Neural progenitor cell (in vitro differentiated cells): ENCODE measurements around the gene GPR158. TPM values are rescaled to one million over a fixed set of nuclear protein-coding genes. Genes with fewer than 3 reads are reported as not detected.
A peak's percentile ranks its signal among the peaks of the same experiment; 100 is the strongest.

ENCODE experiments used
- DNase-seq: peaks from one replicate; pipeline ENCODE4 v3.0.0-alpha.2; 2016; ENCODE audit warnings: low spot score
- H2AFZ ChIP-seq: fragments of 200-600 bp; sonication (generic); replicated peaks from 2 replicates; pipeline ENCODE4 v1.6.1; 2016; ENCODE audit warnings: antibody characterized with exemption
- H3F3A ChIP-seq: fragments of 200-600 bp; sonication (generic); 2 replicates; pipeline ENCODE4 v1.6.1; 2016; ENCODE audit warnings: antibody characterized with exemption, low read depth
- H3K27ac ChIP-seq: fragments of 200-600 bp; sonication (generic); 2 replicates; pipeline ENCODE4 v1.5.1; 2016; ENCODE audit warnings: mild to moderate bottlenecking
- H3K27me3 ChIP-seq: fragments of 200-600 bp; sonication (generic); 2 replicates; pipeline ENCODE4 v1.6.1; 2016; ENCODE audit warnings: mild to moderate bottlenecking, moderate library complexity
- H3K36me3 ChIP-seq: fragments of 200-600 bp; sonication (generic); 2 replicates; pipeline ENCODE4 v1.5.1; 2016
- H3K4me1 ChIP-seq: fragments of 200-600 bp; sonication (generic); 2 replicates; pipeline ENCODE4 v1.6.1; 2016; ENCODE audit warnings: mixed run types
- H3K4me2 ChIP-seq: fragments of 200-600 bp; sonication (generic); 2 replicates; pipeline ENCODE4 v1.6.1; 2016
- H3K4me3 ChIP-seq: fragments of 200-600 bp; sonication (generic); 2 replicates; pipeline ENCODE4 v1.5.1; 2016
- H3K79me2 ChIP-seq: fragments of 200-600 bp; sonication (generic); 2 replicates; pipeline ENCODE4 v1.6.1; 2016; ENCODE audit warnings: low read depth
- H3K9ac ChIP-seq: fragments of 200-600 bp; sonication (generic); 2 replicates; pipeline ENCODE4 v1.6.1; 2016
- H3K9me3 ChIP-seq: fragments of 200-600 bp; sonication (generic); 2 replicates; pipeline ENCODE4 v1.5.1; 2016; ENCODE audit warnings: low read depth
- H4K20me1 ChIP-seq: fragments of 200-600 bp; sonication (generic); 2 replicates; pipeline ENCODE4 v1.6.1; 2016; ENCODE audit warnings: low read depth
- H3K27ac Mint-ChIP-seq: 3 replicates; pipeline ENCODE4 v1.8.0; 2021; ENCODE audit warnings: mixed read lengths
- H3K27me3 Mint-ChIP-seq: 2 replicates; pipeline ENCODE4 v1.8.0; 2022; ENCODE audit warnings: low read depth, mild to moderate bottlenecking, inconsistent platforms, moderate library complexity, mixed read lengths; ENCODE audit not compliant: insufficient read depth
- H3K36me3 Mint-ChIP-seq: 3 replicates; pipeline ENCODE4 v1.8.0; 2021; ENCODE audit warnings: mixed read lengths
- H3K4me1 Mint-ChIP-seq: 3 replicates; pipeline ENCODE4 v1.8.0; 2021; ENCODE audit warnings: mixed read lengths
- H3K4me3 Mint-ChIP-seq: 3 replicates; pipeline ENCODE4 v1.8.0; 2021; ENCODE audit warnings: mild to moderate bottlenecking, moderate library complexity, mixed read lengths
- H3K9me3 Mint-ChIP-seq: 3 replicates; pipeline ENCODE4 v1.8.0; 2020; ENCODE audit warnings: mixed read lengths
- EZH2 ChIP-seq: fragments of 200-600 bp; sonication (generic); IDR thresholded peaks from 2 replicates; pipeline ENCODE4 v1.6.1; 2017; ENCODE audit warnings: antibody characterized with exemption, mild to moderate bottlenecking, moderate library complexity
- EZH2phosphoT487 ChIP-seq: fragments of 200-600 bp; sonication (generic); IDR thresholded peaks from 2 replicates; pipeline ENCODE4 v1.6.1; 2017; ENCODE audit warnings: antibody characterized with exemption
- total RNA-seq: library from RNA; depleted of rRNA; stranded (reverse); fragments of >200 nt; gene quantifications from 2 replicates; pipeline ENCODE4 v1.2.3, GENCODE V29; 2015; ENCODE audit warnings: low replicate concordance
- TF ChIP-seq, protein P1 (sequence below): fragments of 200-600 bp; sonication (generic); IDR thresholded peaks from 2 replicates; pipeline ENCODE4 v1.5.1; 2017; ENCODE audit warnings: antibody characterized with exemption, mild to moderate bottlenecking

The GPR158 gene
- total RNA-seq, 1 donor from 2014 or later, result 0.39 TPM

DNA sequence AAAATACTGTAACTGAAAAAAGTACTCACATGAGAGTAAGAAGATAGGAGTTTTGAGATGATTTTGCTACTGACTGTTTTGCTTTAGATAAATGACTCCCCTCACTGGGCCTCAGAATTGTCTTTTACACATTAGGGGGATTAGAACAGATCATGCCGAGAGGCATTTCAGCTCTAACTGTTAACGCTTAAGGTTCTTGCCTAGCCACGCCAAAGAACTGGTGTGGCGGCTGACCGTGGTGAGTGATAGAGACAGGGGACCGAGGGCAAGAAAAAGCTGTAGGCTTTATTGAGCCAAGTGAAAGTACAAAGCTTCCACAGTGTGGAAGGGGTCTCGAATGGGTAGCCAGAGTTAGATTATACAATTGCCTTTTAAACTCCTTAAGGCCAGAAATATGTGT, 390.8 kb downstream of the GPR158 start:
- Histone ChIP-seq H3K9me3 (no peaks in the 10 kb centered on the region), H3K79me2 (no peaks in the 10 kb centered on the region), H3F3A (peaks cover 14% of the 10 kb centered on the region), H3K9ac (no peak overlapping the region), H3K4me3 (no peak overlapping the region), H3K27ac (no peak overlapping the region), H3K4me1 (peaks cover 22% of the 10 kb centered on the region), H2AFZ (no peak overlapping the region), H3K36me3 (no peaks in the 10 kb centered on the region), H3K4me2 (peak overlapping the region; percentile 23), H3K27me3 (no peaks in the 10 kb centered on the region), H4K20me1 (no peaks in the 10 kb centered on the region)
- no peaks in the 10 kb centered on the region for H3K9me3 Mint-ChIP-seq
- no peaks in the 10 kb centered on the region for H3K36me3 Mint-ChIP-seq
- peaks cover 7% of the 10 kb centered on the region for H3K4me1 Mint-ChIP-seq
- TF ChIP-seq, protein P1, sequence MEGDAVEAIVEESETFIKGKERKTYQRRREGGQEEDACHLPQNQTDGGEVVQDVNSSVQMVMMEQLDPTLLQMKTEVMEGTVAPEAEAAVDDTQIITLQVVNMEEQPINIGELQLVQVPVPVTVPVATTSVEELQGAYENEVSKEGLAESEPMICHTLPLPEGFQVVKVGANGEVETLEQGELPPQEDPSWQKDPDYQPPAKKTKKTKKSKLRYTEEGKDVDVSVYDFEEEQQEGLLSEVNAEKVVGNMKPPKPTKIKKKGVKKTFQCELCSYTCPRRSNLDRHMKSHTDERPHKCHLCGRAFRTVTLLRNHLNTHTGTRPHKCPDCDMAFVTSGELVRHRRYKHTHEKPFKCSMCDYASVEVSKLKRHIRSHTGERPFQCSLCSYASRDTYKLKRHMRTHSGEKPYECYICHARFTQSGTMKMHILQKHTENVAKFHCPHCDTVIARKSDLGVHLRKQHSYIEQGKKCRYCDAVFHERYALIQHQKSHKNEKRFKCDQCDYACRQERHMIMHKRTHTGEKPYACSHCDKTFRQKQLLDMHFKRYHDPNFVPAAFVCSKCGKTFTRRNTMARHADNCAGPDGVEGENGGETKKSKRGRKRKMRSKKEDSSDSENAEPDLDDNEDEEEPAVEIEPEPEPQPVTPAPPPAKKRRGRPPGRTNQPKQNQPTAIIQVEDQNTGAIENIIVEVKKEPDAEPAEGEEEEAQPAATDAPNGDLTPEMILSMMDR, result no peak
- no peak for TF ChIP-seq EZH2
- TF ChIP-seq EZH2phosphoT487, result no peak
- no peaks in the 10 kb centered on the region for H3K27me3 Mint-ChIP-seq
- peak; percentile 71 for DNase-seq
- no peak overlapping the region for H3K4me3 Mint-ChIP-seq
- H3K27ac Mint-ChIP-seq, result no peak overlapping the region

DNA sequence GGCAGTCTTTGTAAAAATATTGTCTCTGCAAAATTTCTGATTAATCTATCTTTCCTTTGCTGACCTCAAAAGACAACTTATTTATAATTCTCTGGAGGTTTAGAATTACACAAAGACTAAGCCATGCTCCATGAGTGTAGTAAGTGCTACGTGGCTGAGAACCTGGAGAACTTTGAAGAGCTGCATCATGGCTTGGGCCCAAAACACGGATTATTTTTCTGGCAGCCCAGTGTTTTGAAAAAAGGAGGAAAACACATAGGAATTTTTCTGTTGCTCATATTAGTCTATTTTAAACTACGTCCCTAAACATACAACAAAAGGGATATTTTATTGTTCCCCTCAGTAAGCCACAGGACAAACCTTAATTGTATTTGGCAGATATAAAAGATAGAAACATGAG, 398.5 kb downstream of the GPR158 start:
- Histone ChIP-seq H3K27ac (no peak overlapping the region), H3K79me2 (no peaks in the 10 kb centered on the region), H2AFZ (no peak overlapping the region), H3K4me1 (no peaks in the 10 kb centered on the region), H3K9ac (no peak overlapping the region), H3K36me3 (no peaks in the 10 kb centered on the region), H4K20me1 (no peaks in the 10 kb centered on the region), H3K27me3 (no peaks in the 10 kb centered on the region), H3K4me2 (no peak overlapping the region), H3K4me3 (no peak overlapping the region), H3F3A (no peaks in the 10 kb centered on the region), H3K9me3 (no peaks in the 10 kb centered on the region)
- peaks cover 2% of the 10 kb centered on the region for H3K27me3 Mint-ChIP-seq
- H3K4me1 Mint-ChIP-seq, result no peaks in the 10 kb centered on the region
- TF ChIP-seq EZH2phosphoT487 (no peak), EZH2 (no peak)
- TF ChIP-seq, protein P1, result no peak
- H3K36me3 Mint-ChIP-seq, result no peaks in the 10 kb centered on the region
- H3K27ac Mint-ChIP-seq, result no peak overlapping the region
- no peak overlapping the region for H3K4me3 Mint-ChIP-seq
- H3K9me3 Mint-ChIP-seq, result no peaks in the 10 kb centered on the region
- DNase-seq, result no peak

DNA sequence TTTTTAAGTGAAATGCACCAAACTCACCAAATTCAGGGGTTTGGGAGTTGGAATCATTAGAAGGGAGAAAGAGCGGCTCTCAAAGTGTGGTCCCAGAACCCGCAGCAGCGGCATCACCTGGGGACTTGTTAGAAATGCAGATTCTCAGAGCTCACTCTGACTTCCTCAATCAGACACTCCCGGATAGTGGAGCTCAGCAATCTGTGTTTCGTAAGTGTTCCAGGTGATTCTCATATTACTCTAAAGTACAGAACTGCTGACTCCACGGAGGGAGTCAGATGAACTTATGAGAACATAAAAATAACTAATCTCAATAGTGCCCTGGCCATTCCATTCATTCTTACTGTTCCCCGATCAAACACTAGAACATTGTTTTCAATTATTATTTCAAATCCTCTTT, 400.5 kb downstream of the GPR158 start:
- H3K36me3 ChIP-seq, result no peaks in the 10 kb centered on the region
- H3K4me1 ChIP-seq, result no peaks in the 10 kb centered on the region
- H2AFZ ChIP-seq, result no peak overlapping the region
- peaks cover 2% of the 10 kb centered on the region for H3K27me3 Mint-ChIP-seq
- DNase-seq, result no peak
- no peaks in the 10 kb centered on the region for H3K4me1 Mint-ChIP-seq
- no peaks in the 10 kb centered on the region for H3K79me2 ChIP-seq
- no peaks in the 10 kb centered on the region for H3F3A ChIP-seq
- no peak overlapping the region for H3K4me3 Mint-ChIP-seq
- H3K9ac ChIP-seq, result no peak overlapping the region
- H3K27ac Mint-ChIP-seq, result no peak overlapping the region
- H3K36me3 Mint-ChIP-seq, result no peaks in the 10 kb centered on the region
- H3K4me2 ChIP-seq, result no peak overlapping the region
- H4K20me1 ChIP-seq, result no peaks in the 10 kb centered on the region
- H3K9me3 ChIP-seq, result no peaks in the 10 kb centered on the region
- no peak overlapping the region for H3K27ac ChIP-seq
- no peak overlapping the region for H3K4me3 ChIP-seq
- H3K27me3 ChIP-seq, result no peaks in the 10 kb centered on the region
- no peaks in the 10 kb centered on the region for H3K9me3 Mint-ChIP-seq
- TF ChIP-seq, protein P1, result no peak
- TF ChIP-seq EZH2phosphoT487 (no peak), EZH2 (no peak)

DNA sequence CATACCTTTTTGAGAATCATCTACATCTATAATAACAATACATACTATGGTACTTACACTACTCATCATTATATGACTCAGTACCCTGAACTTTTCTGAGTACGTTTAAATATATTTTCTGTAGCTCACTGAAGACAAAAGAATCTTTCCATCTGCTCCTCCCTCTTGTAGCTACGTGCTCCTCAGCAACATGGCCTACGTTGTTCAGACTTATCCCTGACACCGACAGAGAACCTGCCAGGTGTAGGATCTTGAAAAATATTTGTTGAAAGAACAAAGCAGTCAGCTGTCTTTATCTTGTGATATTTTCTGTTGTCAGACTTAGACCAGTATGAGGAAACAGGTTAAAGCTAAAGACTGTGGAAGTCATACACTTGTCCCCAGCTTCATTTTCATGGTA, 403.3 kb downstream of the GPR158 start:
- H3K36me3 Mint-ChIP-seq, result no peaks in the 10 kb centered on the region
- no peak overlapping the region for H3K9ac ChIP-seq
- H3K27ac Mint-ChIP-seq, result no peak overlapping the region
- H3K4me1 Mint-ChIP-seq, result no peaks in the 10 kb centered on the region
- H3K4me3 ChIP-seq, result no peak overlapping the region
- H3K4me3 Mint-ChIP-seq, result no peak overlapping the region
- no peaks in the 10 kb centered on the region for H3K4me1 ChIP-seq
- no peaks in the 10 kb centered on the region for H3F3A ChIP-seq
- H3K27ac ChIP-seq, result no peak overlapping the region
- H4K20me1 ChIP-seq, result no peaks in the 10 kb centered on the region
- no peaks in the 10 kb centered on the region for H3K27me3 ChIP-seq
- no peaks in the 10 kb centered on the region for H3K9me3 ChIP-seq
- peaks cover 2% of the 10 kb centered on the region for H3K27me3 Mint-ChIP-seq
- no peaks in the 10 kb centered on the region for H3K79me2 ChIP-seq
- no peaks in the 10 kb centered on the region for H3K36me3 ChIP-seq
- no peak overlapping the region for H2AFZ ChIP-seq
- no peak overlapping the region for H3K4me2 ChIP-seq
- TF ChIP-seq EZH2phosphoT487 (no peak), EZH2 (no peak)
- TF ChIP-seq, protein P1, result no peak
- DNase-seq, result no peak
- no peaks in the 10 kb centered on the region for H3K9me3 Mint-ChIP-seq
